Measurements from ENCODE around the gene SIRT1.

DNA sequence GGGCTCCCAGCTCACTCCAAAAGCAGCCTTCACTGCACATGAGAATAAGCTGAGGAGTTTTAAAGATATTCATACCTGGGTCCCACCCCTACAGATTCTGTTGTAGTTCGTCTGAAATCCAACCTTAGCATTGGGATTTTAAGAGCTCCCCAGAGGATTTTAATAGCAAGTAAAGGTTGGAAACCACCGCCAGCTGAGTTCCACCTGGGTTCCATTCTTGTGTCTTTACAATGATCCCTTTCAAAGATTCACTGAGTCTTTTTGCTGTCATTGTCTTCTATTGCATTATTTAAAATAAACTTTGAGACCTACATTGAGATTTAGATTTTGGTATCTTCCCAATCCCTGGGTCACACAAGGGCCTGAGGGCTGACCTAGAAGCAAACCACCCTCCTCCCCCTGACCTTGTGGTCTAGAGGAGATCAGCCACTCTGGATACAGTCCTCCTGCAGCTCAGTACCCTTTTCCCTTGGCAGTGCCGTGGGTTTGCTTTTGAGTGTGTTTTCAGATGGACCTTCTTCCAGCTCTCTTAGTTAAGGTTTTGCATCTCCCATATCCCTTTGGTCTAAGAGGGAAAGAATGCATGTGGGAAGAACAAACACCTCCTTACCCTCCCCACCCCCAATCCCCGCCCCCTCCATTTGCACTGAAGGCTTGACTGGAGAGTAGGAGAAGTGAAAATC, 22.6 kb upstream of the SIRT1 start:
- TF ChIP-seq, protein P1, sequence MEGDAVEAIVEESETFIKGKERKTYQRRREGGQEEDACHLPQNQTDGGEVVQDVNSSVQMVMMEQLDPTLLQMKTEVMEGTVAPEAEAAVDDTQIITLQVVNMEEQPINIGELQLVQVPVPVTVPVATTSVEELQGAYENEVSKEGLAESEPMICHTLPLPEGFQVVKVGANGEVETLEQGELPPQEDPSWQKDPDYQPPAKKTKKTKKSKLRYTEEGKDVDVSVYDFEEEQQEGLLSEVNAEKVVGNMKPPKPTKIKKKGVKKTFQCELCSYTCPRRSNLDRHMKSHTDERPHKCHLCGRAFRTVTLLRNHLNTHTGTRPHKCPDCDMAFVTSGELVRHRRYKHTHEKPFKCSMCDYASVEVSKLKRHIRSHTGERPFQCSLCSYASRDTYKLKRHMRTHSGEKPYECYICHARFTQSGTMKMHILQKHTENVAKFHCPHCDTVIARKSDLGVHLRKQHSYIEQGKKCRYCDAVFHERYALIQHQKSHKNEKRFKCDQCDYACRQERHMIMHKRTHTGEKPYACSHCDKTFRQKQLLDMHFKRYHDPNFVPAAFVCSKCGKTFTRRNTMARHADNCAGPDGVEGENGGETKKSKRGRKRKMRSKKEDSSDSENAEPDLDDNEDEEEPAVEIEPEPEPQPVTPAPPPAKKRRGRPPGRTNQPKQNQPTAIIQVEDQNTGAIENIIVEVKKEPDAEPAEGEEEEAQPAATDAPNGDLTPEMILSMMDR (IDR thresholded peaks at IDR 0.05 in 4 of 5, conservative IDR thresholded peaks at IDR 0.05 in 1 of 5) = no peak
- TF ChIP-seq POLR2A (IDR thresholded peaks at IDR 0.05) = no peak

Data from gastrocnemius medialis (tissue), 4 donors.